HL-60 (cell line): ENCODE data around the gene DUOX2.
A peak's percentile ranks its signal among the peaks of the same experiment; 100 is the strongest.

ENCODE experiments used
- GABPA ChIP-seq: IDR thresholded peaks from 2 replicates; pipeline ENCODE4 v1.6.1; 2012; ENCODE audit warnings: low read depth
- POLR2AphosphoS5 ChIP-seq: IDR thresholded peaks from 2 replicates; pipeline ENCODE4 v1.6.1; 2012; ENCODE audit warnings: low read depth
- TF ChIP-seq, protein P1 (sequence below): IDR thresholded peaks from one replicate; pipeline ENCODE4 v1.5.1; 2011; ENCODE audit warnings: low read length, control low read depth, inconsistent platforms; ENCODE audit not compliant: insufficient read depth

- TF ChIP-seq, protein P1, sequence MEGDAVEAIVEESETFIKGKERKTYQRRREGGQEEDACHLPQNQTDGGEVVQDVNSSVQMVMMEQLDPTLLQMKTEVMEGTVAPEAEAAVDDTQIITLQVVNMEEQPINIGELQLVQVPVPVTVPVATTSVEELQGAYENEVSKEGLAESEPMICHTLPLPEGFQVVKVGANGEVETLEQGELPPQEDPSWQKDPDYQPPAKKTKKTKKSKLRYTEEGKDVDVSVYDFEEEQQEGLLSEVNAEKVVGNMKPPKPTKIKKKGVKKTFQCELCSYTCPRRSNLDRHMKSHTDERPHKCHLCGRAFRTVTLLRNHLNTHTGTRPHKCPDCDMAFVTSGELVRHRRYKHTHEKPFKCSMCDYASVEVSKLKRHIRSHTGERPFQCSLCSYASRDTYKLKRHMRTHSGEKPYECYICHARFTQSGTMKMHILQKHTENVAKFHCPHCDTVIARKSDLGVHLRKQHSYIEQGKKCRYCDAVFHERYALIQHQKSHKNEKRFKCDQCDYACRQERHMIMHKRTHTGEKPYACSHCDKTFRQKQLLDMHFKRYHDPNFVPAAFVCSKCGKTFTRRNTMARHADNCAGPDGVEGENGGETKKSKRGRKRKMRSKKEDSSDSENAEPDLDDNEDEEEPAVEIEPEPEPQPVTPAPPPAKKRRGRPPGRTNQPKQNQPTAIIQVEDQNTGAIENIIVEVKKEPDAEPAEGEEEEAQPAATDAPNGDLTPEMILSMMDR, result peak; percentile 71
- TF ChIP-seq GABPA (no peak), POLR2AphosphoS5 (no peak)
These were observed 12.7 kb upstream of the DUOX2 start for GRCh38 chr15:45126535-45127158.
